ENCODE data around the gene MAP7D1.
A peak's percentile ranks its signal among the peaks of the same experiment; 100 is the strongest.
"Not testable (repeated sequence)": the region's sequence is repeated elsewhere in the genome, so short reads cannot be mapped to it uniquely, and the experiment has no call there.

MAP7D1 gene

DNA sequence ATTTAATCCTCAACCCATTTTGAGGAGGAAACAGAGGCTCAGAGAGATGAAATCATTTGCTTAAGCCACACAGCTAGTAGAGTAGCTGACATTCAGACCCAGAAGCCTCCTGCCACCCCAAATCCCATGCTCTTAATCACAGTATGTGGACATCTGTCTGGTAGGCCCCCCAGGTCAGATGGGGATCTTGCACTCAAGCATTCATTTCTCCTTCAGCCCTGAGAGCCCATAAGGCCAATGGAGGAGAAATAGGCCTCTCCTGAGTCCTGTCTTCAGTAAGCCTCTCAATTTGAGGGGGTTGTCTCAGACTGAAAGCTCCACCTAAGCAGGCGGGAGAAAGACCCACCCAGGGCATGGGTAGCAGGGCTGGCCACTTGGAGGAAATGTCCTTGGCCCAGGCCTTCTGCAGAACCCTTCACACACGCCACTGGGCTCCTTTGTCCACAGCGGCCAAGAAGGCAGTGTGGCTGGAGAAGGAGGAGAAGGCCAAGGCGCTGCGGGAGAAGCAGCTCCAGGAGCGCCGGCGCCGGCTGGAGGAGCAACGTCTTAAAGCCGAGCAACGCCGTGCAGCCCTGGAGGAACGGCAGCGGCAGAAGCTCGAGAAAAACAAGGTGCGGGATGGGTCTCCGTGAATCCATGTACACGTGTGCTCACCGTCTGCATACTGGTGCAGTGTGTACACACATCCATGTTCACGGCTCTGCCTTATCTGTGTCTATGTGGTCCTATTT, 16.2 kb downstream of the MAP7D1 start:
- no peak for DNase-seq

DNA sequence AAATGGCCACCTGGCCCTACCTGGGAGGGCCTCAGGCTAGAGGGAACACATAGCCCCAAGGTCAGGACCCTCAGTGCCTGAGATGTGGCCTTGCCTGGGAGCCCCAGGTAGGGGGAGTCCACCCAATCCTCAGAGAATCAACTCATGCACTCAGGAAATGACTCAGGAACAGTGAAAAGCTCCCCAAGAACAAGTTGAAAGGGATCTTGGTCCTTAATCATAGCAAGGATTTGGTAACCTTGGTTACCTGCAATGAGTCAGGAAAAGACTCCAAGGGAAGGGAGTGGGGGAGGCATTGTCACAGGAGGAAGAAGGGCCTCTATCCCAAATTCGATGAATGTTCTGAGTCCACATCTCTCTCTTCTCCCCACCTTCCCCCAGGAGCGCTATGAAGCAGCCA, 17.0 kb downstream of the MAP7D1 start:
- no peak for DNase-seq

DNA sequence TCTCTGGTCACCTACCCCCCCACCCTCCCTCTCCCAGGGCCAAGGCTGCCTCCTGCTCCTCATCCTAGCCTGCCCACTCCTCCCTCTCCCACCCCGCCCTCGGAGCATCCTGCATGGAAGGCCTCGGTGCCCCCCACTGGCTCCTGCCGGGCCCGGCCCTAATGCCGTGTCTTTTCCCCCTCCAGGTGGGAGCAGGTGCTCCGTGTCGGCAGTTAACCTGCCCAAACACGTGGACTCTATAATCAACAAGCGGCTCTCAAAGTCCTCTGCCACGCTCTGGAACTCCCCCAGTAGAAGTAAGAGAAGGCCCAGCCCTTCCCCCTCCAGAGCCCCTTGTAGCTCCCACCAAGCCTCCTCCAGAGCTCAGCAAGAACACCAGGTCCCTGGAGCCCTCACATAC, 18.8 kb downstream of the MAP7D1 start:
- DNase-seq, result no peak

DNA sequence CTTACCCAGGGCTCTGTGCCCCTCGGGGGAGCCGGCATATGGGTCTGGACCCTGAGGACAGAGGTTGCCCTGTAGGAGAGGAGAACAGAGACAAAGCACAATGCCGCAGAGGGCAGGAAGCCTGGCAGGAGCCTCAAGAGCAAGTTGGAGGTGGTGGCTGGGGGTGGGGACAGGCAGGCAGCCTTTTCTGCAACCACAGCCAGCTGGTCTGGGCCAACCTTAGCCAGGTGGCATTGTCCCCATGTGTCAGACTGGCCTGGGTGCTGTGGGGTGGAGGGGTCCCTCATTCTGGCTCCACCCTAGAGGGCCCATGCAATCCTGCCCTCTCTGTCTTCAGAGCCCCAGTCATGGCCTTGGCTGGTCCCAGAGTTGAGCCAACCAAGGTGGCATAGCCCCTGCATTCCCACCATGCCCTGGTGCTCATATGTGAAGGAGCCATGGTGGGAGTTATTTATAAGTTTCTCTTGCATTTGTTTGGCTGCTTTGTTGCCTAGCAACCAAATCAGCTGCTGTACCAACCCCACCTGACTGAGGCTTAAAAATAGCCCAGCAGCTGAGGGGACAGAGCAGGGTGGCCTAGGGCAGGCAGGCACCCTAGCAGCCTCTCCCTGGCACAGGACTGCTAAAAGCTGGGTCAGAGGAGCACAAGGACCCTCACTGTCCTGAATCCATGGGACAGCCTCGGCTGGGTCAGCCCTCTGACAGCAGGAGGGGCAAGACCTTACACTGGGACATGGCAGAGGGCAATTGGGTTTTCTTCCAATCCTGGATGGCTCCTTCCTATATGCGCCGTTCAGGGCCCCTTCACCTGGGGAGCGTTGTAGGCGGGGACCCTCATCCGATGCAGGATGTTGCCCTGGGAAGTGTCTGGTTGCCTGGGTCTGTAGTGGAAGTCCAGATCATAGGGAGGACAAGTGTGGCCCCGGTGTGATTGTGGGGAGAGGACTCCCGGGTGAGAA, 19.5 kb downstream of the MAP7D1 start:
- peak in 1 of 2 donors; percentile 28 for DNase-seq

DNA sequence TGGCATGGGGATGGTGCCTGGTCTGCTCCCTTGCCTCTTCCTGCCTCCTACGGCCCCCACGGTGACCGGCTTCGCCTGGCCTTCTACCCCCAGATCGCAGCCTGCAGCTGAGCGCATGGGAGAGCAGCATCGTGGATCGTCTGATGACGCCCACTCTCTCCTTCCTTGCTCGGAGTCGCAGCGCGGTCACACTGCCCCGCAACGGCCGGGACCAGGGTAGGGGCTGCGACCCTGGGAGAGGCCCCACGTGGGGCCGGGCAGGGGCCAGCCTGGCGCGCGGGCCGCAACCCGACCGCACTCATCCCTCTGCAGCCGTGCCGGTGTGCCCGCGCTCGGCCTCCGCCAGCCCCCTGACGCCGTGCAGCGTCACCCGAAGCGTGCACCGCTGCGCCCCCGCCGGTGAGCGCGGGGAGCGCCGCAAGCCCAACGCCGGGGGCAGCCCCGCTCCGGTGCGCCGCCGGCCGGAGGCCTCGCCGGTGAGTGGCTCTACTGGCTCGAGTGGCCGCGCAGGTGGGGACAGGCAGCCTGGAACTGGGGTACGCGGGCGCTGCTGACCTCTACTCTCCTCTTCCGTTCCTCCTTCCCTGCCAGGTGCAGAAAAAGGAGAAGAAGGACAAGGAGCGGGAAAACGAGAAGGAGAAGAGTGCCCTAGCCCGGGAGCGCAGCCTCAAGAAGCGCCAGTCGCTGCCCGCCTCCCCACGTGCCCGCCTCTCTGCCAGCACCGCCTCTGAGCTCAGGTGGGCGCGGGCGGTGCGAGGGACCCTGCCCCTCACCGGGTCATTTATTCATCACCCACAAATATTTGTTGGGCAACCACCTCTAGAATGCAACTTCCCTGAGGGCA, 20.4 kb downstream of the MAP7D1 start:
- DNase-seq, result no peak

DNA sequence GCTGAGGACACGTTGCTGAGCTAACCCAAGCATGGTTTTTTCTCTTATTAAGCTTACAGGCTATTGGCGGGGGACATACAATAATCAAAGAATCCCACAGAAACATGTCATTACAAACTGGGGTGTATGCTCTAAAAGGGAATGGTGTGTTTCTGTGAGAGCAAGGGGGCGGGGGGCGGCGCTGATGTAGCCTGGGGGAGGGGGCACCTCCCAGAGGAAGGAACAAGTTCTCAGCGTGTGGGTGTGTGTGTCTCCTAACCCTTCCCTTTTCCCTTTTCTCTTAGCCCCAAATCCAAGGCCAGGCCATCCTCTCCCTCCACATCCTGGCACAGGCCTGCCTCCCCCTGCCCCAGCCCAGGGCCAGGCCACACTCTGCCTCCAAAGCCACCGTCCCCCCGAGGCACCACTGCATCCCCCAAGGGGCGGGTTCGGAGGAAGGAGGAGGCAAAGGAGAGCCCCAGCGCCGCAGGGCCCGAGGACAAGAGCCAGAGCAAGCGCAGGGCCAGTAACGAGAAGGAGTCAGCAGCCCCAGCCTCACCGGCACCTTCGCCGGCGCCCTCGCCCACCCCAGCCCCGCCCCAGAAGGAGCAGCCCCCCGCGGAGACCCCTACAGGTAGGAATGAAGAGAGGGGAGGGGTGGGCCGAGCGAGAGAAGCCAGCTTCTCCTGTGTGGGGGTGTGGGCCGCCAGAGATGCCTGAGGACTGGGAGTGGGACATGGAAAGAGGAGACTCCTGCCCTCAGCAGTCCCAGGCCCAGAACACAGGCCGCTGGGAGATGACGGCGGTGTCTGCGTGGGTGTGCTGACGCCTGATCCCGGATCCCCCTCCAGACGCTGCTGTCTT, 21.9 kb downstream of the MAP7D1 start:
- DNase-seq, result no peak

DNA sequence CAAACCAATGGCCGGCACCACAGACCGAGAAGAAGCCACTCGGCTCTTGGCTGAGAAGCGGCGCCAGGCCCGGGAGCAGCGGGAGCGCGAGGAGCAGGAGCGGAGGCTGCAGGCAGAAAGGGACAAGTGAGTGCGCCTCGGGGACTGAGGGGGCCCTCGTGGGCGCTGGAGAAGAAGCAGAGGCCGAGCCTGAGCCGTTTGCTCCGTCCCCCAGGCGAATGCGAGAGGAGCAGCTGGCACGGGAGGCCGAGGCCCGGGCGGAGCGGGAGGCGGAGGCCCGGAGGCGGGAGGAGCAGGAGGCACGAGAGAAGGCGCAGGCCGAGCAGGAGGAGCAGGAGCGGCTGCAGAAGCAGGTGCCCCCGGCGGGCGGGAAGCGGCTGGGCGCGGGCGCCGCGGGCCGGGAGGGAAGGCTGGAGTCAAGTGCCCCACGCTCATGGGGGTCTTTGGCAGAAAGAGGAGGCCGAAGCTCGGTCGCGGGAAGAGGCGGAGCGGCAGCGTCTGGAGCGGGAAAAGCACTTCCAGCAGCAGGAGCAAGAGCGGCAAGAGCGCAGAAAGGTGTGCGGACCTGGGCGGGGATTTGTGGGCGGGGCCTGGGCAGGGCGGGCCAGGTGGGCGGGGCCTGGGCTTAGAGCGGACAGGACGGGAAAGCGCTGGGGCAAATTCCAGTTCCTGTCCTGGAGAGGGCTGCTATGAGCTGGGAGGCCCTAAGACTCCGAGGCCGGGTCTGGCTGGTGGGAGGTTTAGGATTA, 22.7 kb downstream of the MAP7D1 start:
- DNase-seq, result no peak

DNA sequence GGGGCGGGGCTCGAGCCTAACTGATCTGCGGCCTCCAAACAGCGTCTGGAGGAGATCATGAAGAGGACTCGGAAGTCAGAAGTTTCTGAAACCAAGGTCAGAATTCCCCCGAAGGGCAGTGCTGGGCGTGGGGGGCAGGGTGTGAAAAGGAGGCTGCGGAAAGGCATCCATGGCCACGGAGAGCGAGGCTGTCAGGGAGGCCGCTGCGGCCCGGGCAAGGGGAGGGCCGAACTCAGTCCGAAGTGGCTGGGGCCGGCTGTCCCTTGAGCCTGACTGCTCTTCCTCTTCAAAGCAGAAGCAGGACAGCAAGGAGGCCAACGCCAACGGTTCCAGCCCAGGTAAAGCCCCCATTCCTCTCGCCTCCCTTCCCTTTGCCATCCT, 23.2 kb downstream of the MAP7D1 start:
- DNase-seq, result no peak

DNA sequence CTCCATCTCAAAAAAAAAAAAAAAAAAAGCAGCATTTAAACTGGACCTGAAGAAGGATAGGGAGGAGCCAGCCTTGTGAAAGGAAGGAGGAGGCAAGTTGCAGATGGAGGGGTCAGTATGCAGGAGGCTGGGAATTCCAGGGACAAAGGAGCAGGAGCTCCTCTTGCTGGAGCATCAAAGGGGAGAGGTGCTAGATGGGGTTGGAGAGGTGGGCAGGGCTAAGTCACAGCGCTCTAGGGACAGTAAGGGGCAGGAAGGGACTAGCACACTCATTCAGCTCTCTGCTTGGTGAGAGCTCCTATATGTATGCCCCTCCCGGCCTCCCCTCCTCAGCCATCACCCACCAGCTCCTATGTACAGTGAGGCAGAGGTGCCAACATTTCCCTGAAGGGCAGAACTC, 26.8 kb downstream of the MAP7D1 start:
- DNase-seq, result no peak

DNA sequence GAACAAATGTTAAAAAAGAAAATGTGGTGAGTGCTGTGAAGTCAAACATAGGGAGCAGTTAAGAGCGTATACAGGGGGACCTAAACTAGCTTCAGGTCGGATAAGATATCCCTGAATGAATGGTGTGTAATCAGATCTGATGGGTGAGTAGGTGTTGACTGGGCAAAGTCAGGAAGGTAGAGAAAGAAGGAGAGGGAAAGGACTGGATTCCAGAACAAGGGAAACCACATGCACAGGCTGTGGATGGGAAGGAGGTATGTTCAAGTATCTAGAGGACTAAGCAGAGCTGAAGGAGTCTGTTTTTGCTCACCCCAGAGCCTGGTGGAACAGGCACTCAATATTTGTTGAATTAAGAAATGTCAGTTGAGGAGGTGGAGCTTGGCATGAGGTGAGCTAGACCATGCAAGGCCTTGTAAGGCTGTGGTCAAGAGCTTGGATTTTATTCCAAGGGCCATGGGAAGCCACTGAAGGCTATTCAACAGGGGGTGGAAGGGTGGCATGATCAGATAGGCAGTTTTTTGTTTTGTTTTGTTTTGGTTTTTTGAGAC, 27.4 kb downstream of the MAP7D1 start:
- DNase-seq, result no peak

DNA sequence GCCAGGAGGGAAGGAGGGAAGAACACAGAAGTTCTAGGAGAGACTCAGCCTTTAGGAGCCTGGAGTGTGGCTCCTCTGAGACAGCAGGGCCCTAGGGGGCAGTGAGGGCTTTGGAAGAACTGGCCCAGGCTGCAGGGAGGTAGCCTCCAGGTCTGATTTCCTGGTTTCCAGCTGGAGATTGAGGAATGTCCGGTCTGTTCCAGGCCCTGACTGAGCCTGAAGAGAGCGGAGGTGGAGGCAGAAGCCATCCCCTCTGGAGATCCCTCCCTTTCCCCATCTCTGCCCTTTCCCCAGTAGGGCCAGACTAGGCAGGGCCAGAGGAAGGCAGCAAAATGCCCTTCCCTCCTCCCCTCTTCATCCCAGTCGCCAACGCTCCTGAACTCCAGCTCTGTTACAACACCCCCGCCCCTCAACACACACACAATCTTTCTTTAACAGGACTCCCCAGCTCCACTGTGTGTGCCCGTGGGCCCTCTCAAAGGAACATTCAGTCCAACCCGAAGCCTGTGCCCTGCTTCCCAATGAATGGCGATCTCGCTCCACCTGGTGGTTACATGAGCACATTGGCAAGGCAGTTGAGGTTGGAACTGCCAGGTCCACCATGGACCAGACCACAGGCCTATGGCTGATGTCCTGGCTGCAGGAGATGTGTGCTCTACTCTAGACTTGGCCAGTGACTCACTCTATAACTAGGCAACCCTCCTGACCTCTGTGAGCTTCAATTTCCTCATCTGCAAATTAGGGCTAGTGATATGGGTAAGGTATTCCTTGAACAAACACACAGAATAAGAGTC, 32.0 kb downstream of the MAP7D1 start:
- DNase-seq, result peak; percentile 85 to 90

DNA sequence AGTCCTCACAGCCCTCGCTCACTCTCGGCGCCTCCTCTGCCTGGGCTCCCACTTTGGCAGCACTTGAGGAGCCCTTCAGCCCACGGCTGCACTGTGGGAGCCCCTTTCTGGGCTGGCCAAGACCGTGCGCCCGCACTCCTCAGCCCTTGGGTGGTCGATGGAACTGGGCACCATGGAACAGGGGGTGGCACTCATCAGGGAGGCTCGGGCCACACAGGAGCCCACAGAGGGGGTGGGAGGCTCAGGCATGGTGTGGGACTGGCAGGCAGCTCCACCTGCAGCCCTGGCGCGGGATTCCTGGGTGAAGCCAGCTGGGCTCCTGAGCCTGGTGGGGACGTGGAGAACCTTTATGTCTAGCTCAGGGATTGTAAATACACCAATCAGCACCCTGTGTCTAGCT, 40.8 kb downstream of the MAP7D1 start:
- DNase-seq, result not testable (repeated sequence)

DNA sequence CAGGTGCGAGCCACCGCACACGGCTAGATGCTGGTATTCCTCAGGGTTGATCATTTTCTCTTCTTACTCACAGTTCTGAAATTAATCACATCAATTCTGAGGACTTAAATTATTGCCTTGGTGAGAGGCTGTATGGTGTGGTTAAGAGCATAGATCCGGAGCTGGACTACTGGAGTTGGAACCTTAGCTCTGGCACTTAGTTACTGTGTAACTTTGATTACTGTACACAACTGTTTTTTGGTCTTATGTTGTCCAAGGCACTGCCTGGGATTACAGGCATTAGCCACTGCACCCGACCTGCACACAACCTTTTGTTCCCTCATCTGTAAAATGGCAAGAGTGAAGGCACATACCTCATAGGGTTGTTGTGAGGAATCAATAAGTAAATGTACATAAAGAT, 42.7 kb downstream of the MAP7D1 start:
- DNase-seq, result no peak

DNA sequence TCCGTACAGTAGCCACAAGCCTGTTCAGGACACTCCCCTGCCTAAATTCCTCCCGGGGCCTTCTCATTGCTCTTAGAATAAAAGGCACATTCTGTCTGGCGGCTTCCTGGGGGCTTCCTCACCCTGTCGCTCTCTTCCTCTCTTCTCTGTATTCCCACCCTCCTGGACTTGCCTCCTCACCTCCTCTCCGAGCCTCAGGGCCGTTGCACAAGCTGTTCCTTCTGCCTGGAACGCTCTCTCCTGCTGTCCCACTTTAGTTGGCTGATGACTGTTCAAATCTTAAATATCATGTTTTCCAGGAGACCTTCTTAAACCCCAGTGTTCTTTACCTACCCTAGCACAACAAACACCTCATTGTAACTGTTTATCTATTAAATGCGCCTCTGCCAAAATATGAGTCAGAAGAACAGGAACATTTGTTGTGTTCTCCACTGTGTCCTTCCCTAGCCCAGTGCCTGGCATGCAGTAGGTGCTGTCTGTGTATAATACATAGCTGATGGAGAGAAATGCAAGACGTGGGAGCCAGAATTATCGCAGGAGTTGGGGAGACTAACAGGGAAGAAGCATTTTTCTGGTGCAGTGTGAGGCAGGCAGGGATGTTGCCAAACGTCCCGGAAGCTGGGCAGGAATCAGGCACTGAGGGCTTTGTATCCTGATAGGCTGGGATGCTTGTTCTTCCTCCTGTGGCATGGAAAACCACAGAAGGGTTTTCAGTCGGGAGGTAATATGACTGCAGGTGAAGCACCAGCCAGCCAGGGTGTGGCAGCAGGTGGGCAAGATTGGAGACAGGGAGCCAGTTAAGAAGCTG, 44.2 kb downstream of the MAP7D1 start:
- no peak for DNase-seq

DNA sequence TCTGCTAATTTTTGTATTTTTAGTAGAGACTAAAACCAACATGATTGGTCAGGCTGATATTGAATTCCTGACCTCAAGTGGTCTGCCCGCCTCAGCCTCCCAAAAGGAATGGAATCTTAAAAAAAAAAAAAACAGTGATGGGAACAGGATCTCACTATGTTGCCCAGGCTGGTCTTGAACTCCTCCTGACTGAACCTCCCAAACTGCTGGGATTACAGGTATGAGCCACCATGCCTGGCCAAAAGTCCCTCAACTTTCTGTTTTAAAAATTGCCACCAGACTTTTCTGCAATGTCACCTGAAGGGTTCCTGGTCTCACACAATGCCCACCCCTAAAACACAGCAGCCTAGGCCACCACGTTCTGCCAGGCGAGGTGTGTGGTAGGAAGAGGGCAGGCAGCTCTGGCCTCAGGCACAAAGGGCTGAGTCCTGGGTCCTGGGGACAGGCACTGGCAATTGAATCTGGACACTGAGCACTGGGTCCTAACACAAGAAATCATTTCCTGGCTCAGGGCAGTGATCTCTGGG, 47.1 kb downstream of the MAP7D1 start:
- DNase-seq, result no peak

DNA sequence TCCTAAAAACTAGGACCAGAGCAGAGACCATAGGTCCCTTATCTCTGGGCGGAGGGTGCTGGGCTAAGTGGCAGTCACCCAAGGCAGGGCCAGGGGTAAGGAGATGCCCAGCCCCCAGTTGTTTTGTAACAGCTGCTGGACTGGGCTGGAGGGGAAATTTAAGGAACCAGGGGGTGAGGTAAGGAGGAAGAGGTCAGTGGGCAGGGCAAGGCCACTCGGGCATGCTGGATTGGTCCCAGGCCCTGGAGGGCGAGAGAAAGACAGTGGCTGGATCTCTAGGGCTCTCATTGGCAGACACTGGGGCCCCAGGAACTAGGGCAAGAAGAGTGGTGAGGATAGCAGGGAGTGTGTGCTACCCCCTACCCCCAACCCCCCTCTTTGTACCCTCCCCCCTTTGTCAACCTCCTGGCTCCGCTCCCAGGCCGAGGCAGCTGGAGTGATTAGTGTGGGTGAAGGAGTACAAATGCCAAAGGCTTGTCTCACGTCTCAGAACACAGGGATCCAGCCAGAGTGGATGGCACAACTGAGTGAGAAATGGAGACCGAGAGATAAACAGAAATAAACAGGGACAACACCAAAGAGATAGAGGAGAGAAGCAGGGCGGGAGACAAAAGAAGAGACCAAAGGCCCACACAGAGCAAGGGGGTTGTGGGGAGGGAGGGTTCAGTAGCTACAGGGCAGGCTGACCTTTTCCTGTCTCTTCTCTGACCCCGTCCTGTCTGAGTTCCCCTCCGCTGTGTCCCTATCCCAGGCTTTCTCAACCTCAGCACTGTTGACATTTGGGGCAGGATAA, 47.8 kb downstream of the MAP7D1 start:
- DNase-seq, result peak in 1 of 2 donors; percentile 47

DNA sequence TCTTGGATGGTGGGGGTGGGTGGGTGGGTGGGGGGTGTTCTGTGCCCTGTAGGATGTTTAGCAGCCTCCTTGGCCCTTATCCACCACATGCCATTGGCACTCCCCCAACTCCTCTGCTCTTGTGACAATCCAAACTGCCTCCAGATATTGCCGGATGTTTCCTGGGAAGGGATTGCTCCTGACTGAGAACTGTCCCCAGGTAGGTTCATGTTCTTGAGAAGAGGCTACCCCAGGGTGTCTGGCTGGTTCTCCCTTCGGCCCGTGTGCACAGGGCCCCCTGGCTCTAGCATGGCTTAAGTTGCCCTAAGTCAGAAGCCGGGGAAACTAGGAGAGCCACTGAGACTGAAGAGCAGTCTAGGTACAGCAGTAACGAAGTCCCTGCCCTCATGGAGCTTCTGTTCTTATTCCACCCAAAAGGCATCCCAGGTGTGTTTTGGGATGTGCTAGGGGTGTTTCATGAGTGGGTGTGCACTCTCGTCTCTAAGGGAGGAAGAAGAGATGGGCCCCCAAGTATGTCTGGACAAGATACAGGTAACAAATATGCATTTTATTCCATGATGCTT, 48.5 kb downstream of the MAP7D1 start:
- DNase-seq, result no peak

DNA sequence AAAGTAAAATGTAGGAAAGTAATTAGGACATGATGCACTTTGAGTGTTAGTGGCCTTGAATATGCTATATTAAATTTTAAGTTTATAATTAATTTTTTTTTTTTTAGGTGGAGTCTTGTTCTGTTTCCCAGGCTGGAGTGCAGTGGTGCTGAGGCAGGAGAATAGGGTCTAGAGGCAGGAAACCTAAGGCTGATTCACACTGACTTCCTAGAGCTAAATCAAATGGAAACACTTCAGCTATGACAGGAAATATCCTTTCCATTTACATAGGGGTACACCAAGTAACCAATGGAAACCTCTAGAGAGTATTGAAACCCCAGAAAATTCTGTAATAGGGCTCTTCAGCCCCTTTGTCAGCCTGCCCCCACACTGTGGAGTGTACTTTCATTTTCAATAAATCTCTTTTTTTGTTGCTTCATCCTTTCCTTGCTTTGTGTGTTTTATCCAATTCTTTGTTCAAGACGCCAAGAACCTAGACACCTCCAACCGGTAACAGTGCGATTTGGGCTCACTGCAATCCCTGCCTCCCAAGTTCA, 50.4 kb downstream of the MAP7D1 start:
- no peak for DNase-seq

Measured in CD4-positive, alpha-beta T cell treated with Interferon alpha-2 for 1 hour (primary cell).